Ovary (tissue), 3 donors: ENCODE data around the gene ARHGEF17.

Experiments
- EP300 ChIP-seq: sonication (generic); formaldehyde crosslinking; IDR thresholded peaks from one replicate; pipeline ENCODE4 v1.6.1; 2017; ENCODE audit warnings: antibody characterized with exemption
- POLR2A ChIP-seq: fragments of 450-650 bp; IDR thresholded peaks from one replicate; pipeline ENCODE4 v1.6.1; 2017; ENCODE audit warnings: antibody characterized with exemption, mild to moderate bottlenecking, moderate library complexity
- TF ChIP-seq, protein P1 (sequence below), 3 donors: fragments of 450-650 bp in 2 of 3; fragments of 200-600 bp in 1 of 3; IDR thresholded peaks; one replicate each; pipeline versions ENCODE4 v1.5.1 to v1.8.0; 2016 to 2022; ENCODE audit warnings: antibody characterized with exemption in 3 of 3, mild to moderate bottlenecking in 1 of 3
- donor health status: DM: no; HTN: no; CAD: no.

DNA sequence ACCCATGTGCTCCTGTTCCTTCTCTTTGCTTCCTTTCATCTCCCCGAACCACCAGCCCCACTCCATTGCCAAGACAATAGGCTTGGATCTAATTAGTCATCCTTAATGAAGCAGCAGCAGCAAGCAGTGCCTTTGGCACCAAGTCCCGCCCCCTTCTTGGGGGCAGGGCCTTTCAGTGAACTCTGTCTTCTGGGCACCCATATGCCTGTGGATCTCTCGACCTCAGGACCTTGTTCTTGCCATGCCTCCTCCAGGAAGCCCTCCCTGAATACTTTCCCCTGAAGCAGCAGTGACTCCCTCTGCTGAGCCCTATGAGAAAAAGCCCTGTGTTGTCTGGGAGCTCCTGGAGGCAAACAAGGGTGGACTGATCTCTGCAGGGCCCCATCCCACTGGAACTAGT, 32.1 kb downstream of the ARHGEF17 start:
- no peak for TF ChIP-seq POLR2A
- TF ChIP-seq, protein P1, sequence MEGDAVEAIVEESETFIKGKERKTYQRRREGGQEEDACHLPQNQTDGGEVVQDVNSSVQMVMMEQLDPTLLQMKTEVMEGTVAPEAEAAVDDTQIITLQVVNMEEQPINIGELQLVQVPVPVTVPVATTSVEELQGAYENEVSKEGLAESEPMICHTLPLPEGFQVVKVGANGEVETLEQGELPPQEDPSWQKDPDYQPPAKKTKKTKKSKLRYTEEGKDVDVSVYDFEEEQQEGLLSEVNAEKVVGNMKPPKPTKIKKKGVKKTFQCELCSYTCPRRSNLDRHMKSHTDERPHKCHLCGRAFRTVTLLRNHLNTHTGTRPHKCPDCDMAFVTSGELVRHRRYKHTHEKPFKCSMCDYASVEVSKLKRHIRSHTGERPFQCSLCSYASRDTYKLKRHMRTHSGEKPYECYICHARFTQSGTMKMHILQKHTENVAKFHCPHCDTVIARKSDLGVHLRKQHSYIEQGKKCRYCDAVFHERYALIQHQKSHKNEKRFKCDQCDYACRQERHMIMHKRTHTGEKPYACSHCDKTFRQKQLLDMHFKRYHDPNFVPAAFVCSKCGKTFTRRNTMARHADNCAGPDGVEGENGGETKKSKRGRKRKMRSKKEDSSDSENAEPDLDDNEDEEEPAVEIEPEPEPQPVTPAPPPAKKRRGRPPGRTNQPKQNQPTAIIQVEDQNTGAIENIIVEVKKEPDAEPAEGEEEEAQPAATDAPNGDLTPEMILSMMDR (IDR thresholded peaks at IDR 0.05) = no peak
- no peak for TF ChIP-seq EP300
